Mesendoderm (in vitro differentiated cells): ENCODE measurements around the gene C2orf68.

Experiments
- DNase-seq: peaks from one replicate; pipeline ENCODE4 v3.0.0; 2013
- H2AK5ac ChIP-seq: 2 replicates; pipeline ENCODE4 v1.6.1; 2013; ENCODE audit warnings: low read length, inconsistent platforms
- H2BK120ac ChIP-seq: 2 replicates; pipeline ENCODE4 v1.6.1; 2013; ENCODE audit warnings: low read depth, mild to moderate bottlenecking, low read length, moderate library complexity, mixed read lengths
- H2BK15ac ChIP-seq: replicated peaks from 2 replicates; pipeline ENCODE4 v1.6.1; 2013; ENCODE audit warnings: low read depth, mild to moderate bottlenecking, moderate library complexity
- H2BK5ac ChIP-seq: 2 replicates; pipeline ENCODE4 v1.6.1; 2013; ENCODE audit warnings: low read length, inconsistent platforms
- H3K18ac ChIP-seq: 2 replicates; pipeline ENCODE4 v1.6.1; 2013; ENCODE audit warnings: mild to moderate bottlenecking, low read length, mixed read lengths
- H3K23ac ChIP-seq: one replicate; pipeline ENCODE4 v1.6.1; 2013; ENCODE audit warnings: low read length
- H3K27ac ChIP-seq: 2 replicates; pipeline ENCODE4 v1.5.1; 2013; ENCODE audit warnings: low read depth, mild to moderate bottlenecking, inconsistent platforms, low read length, moderate library complexity
- H3K27me3 ChIP-seq: 2 replicates; pipeline ENCODE4 v1.6.1; 2013; ENCODE audit warnings: low read length, control low read depth, mild to moderate bottlenecking, inconsistent platforms; ENCODE audit not compliant: insufficient read depth, poor library complexity
- H3K36me3 ChIP-seq: 2 replicates; pipeline ENCODE4 v1.6.1; 2013; ENCODE audit warnings: low read length, inconsistent platforms; ENCODE audit not compliant: control insufficient read depth, insufficient read depth
- H3K4ac ChIP-seq: one replicate; pipeline ENCODE4 v1.6.1; 2013; ENCODE audit warnings: low read depth, mild to moderate bottlenecking, low read length, moderate library complexity
- H3K4me1 ChIP-seq: 2 replicates; pipeline ENCODE4 v1.6.1; 2013; ENCODE audit warnings: low read depth, low read length, inconsistent platforms; ENCODE audit not compliant: control insufficient read depth
- H3K4me2 ChIP-seq: 2 replicates; pipeline ENCODE4 v1.6.1; 2013; ENCODE audit warnings: low read length
- H3K4me3 ChIP-seq: 2 replicates; pipeline ENCODE4 v1.5.1; 2013; ENCODE audit warnings: mild to moderate bottlenecking, low read length
- H3K56ac ChIP-seq: one replicate; pipeline ENCODE4 v1.6.1; 2013; ENCODE audit warnings: low read length
- H3K79me1 ChIP-seq: 2 replicates; pipeline ENCODE4 v1.6.1; 2013; ENCODE audit warnings: low read length, inconsistent platforms
- H3K79me2 ChIP-seq: 2 replicates; pipeline ENCODE4 v1.6.1; 2013; ENCODE audit warnings: mild to moderate bottlenecking, low read length; ENCODE audit not compliant: control insufficient read depth, insufficient read depth
- H3K9ac ChIP-seq: 2 replicates; pipeline ENCODE4 v1.6.1; 2013; ENCODE audit warnings: low read length, inconsistent platforms
- H4K5ac ChIP-seq: one replicate; pipeline ENCODE4 v1.6.1; 2013; ENCODE audit warnings: low read length
- H4K8ac ChIP-seq: one replicate; pipeline ENCODE4 v1.6.1; 2013; ENCODE audit warnings: low read depth, mild to moderate bottlenecking, control low read depth, low read length, moderate library complexity
- WGBS: extraction: QIAGEN DNeasy Blood & Tissue Kit; methylation state at CpG from one replicate; pipeline ENCODE4 v1.1.7; 2013; ENCODE audit warnings: low lambda C conversion rate, missing lambda C conversion rate; ENCODE audit not compliant: insufficient coverage; ENCODE audit errors: extremely low coverage; 5-methylcytosine and 5-hydroxymethylcytosine counted together

C2orf68 gene

DNA sequence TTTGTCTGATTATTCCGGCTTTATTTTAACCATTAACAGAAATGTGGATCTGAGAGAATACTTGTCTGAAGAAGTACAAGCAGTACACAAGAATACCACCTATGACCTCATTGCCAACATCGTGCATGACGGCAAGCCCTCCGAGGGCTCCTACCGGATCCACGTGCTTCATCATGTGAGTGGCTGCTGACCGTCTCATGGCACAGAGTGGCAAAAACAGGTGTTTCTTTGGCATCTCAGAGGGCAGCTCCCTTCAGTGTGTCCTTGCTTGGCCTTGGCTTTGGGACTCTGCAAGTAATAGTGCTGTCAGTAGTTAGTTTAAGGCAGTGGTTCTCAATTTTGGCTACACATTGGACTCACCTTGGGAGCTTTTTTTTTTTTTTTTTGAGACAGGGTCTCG, 33.0 kb upstream of the C2orf68 start:
- no peak overlapping the region for H3K56ac ChIP-seq
- H3K4me3 ChIP-seq: no peak overlapping the region
- H3K23ac ChIP-seq: no peak overlapping the region
- WGBS: no CpG with 5 or more reads among the region's 8 CpGs
- H3K79me2 ChIP-seq: no peaks in the 10 kb centered on the region
- H4K5ac ChIP-seq: no peak overlapping the region
- no peak overlapping the region for H3K4me2 ChIP-seq
- H3K27ac ChIP-seq: no peak overlapping the region
- H3K18ac ChIP-seq: no peak overlapping the region
- H3K36me3 ChIP-seq: peaks cover 32% of the 10 kb centered on the region
- no peak overlapping the region for H3K9ac ChIP-seq
- no peak overlapping the region for H2AK5ac ChIP-seq
- H2BK15ac ChIP-seq: no peak overlapping the region
- DNase-seq: no peak
- H4K8ac ChIP-seq: no peak overlapping the region
- no peak overlapping the region for H2BK5ac ChIP-seq
- no peak overlapping the region for H3K4ac ChIP-seq
- no peaks in the 10 kb centered on the region for H3K27me3 ChIP-seq
- no peaks in the 10 kb centered on the region for H3K79me1 ChIP-seq
- no peak overlapping the region for H2BK120ac ChIP-seq
- no peaks in the 10 kb centered on the region for H3K4me1 ChIP-seq

- Histone ChIP-seq H3K27ac (no peak overlapping the region), H3K9ac (no peak overlapping the region), H3K79me2 (no peaks in the 10 kb centered on the region), H3K4ac (no peak overlapping the region), H4K5ac (no peak overlapping the region), H3K23ac (no peak overlapping the region), H2AK5ac (no peak overlapping the region), H3K27me3 (no peaks in the 10 kb centered on the region), H3K79me1 (no peaks in the 10 kb centered on the region), H3K4me3 (no peak overlapping the region), H3K4me2 (no peak overlapping the region), H2BK5ac (no peak overlapping the region), H3K56ac (no peak overlapping the region), H3K4me1 (no peaks in the 10 kb centered on the region), H4K8ac (no peak overlapping the region), H2BK120ac (no peak overlapping the region), H3K36me3 (peaks cover 28% of the 10 kb centered on the region), H3K18ac (no peak overlapping the region), H2BK15ac (no peak overlapping the region)
- no peak for DNase-seq
- WGBS: no CpG with 5 or more reads among the region's 3 CpGs
Observed at GRCh38 chr2:85642725-85643124, 30.9 kb upstream of the C2orf68 start.

DNA sequence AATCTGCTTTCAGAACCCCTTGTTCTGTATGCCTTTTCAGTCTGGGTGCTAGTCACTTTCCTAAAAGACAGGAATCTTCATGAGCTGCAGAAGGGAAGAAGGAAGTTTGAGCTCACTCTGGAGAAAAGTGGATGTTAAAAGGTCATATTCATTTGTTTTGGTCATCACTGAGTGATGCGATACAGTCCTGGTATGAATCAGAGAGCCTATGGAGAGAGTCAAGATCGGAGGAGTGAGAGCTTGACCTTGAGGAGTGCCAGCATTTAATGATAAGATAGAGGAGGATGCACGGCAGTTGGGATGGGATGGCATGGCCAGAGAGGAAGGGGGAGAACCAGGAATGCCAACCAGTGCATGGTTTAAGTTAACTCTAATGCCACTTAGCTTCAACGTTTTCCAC, 23.8 kb upstream of the C2orf68 start:
- no peak overlapping the region for H2BK120ac ChIP-seq
- no peak overlapping the region for H3K4ac ChIP-seq
- H3K79me2 ChIP-seq: no peaks in the 10 kb centered on the region
- H4K5ac ChIP-seq: no peak overlapping the region
- H2BK15ac ChIP-seq: no peak overlapping the region
- no CpG with 5 or more reads among the region's 4 CpGs for WGBS
- H3K56ac ChIP-seq: no peak overlapping the region
- no peaks in the 10 kb centered on the region for H3K27me3 ChIP-seq
- H3K9ac ChIP-seq: no peak overlapping the region
- H3K18ac ChIP-seq: no peak overlapping the region
- no peak for DNase-seq
- peaks cover 23% of the 10 kb centered on the region for H3K36me3 ChIP-seq
- H3K4me3 ChIP-seq: no peak overlapping the region
- no peak overlapping the region for H3K4me2 ChIP-seq
- H3K23ac ChIP-seq: no peak overlapping the region
- no peak overlapping the region for H2AK5ac ChIP-seq
- no peak overlapping the region for H3K27ac ChIP-seq
- H4K8ac ChIP-seq: no peak overlapping the region
- no peak overlapping the region for H2BK5ac ChIP-seq
- H3K79me1 ChIP-seq: no peaks in the 10 kb centered on the region
- no peaks in the 10 kb centered on the region for H3K4me1 ChIP-seq

DNA sequence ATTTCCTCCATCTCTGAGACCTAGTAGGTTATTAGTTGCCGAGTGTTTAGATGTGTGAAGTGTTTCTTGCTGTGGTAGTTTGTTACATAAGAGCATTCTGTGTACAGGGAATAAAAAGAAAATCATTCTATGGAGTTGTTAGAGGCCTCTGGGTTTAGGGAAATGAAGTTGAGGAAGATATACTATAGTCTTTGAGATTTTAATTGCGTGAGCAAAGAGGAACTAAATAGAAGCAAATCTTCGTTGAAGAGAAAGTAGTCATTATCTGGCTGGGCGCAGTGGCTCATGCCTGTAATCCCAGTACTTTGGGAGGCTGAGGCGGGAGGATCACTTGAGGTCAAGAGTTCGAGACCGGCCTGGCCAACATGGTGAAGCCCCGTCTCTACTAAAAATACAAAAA, 23.1 kb upstream of the C2orf68 start:
- H3K79me2 ChIP-seq: no peaks in the 10 kb centered on the region
- no peak overlapping the region for H4K8ac ChIP-seq
- no peak overlapping the region for H2BK15ac ChIP-seq
- no peak overlapping the region for H2BK5ac ChIP-seq
- H3K56ac ChIP-seq: no peak overlapping the region
- no peaks in the 10 kb centered on the region for H3K4me1 ChIP-seq
- H3K23ac ChIP-seq: no peak overlapping the region
- no peak overlapping the region for H4K5ac ChIP-seq
- no peak overlapping the region for H2AK5ac ChIP-seq
- H3K27ac ChIP-seq: no peak overlapping the region
- no peak overlapping the region for H3K9ac ChIP-seq
- no peak overlapping the region for H2BK120ac ChIP-seq
- no peak overlapping the region for H3K4me3 ChIP-seq
- H3K79me1 ChIP-seq: no peaks in the 10 kb centered on the region
- no peak overlapping the region for H3K18ac ChIP-seq
- H3K27me3 ChIP-seq: no peaks in the 10 kb centered on the region
- DNase-seq: no peak
- H3K4ac ChIP-seq: no peak overlapping the region
- peaks cover 26% of the 10 kb centered on the region for H3K36me3 ChIP-seq
- WGBS: no CpG with 5 or more reads among the region's 8 CpGs
- H3K4me2 ChIP-seq: no peak overlapping the region

DNA sequence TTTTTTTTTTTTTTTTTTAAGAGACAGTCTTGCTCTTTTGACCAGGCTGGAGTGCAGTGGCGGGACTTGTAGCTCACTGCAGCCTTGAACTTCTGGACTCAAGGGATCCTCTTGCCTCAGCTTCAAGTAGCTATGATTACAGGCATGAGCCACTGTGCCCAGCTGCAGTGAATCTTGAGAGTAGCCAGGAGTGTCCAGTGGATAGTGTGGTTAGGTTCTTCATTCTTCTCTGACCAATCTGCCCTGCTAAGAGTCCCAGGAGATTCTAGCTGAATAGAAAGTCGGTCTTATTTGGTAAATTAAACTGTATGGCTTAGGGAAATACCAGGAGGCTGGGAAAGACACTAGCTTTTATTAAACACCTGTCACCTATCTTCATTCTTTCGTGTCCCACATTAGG, 19.4 kb upstream of the C2orf68 start:
- H3K56ac ChIP-seq: no peak overlapping the region
- DNase-seq: no peak
- H4K5ac ChIP-seq: no peak overlapping the region
- no peaks in the 10 kb centered on the region for H3K4me1 ChIP-seq
- no CpG with 5 or more reads among the region's 3 CpGs for WGBS
- H3K4ac ChIP-seq: no peak overlapping the region
- H3K79me1 ChIP-seq: no peaks in the 10 kb centered on the region
- no peak overlapping the region for H3K4me2 ChIP-seq
- H3K4me3 ChIP-seq: no peak overlapping the region
- no peak overlapping the region for H3K23ac ChIP-seq
- no peak overlapping the region for H2BK15ac ChIP-seq
- H3K18ac ChIP-seq: no peak overlapping the region
- H2AK5ac ChIP-seq: no peak overlapping the region
- H3K27ac ChIP-seq: no peak overlapping the region
- H3K27me3 ChIP-seq: no peaks in the 10 kb centered on the region
- H2BK120ac ChIP-seq: no peak overlapping the region
- H2BK5ac ChIP-seq: no peak overlapping the region
- no peaks in the 10 kb centered on the region for H3K79me2 ChIP-seq
- peaks cover 18% of the 10 kb centered on the region for H3K36me3 ChIP-seq
- no peak overlapping the region for H4K8ac ChIP-seq
- H3K9ac ChIP-seq: no peak overlapping the region

- H3K4ac ChIP-seq: no peak overlapping the region
- H3K36me3 ChIP-seq: peaks cover 27% of the 10 kb centered on the region
- H2BK5ac ChIP-seq: no peak overlapping the region
- H3K4me3 ChIP-seq: no peak overlapping the region
- no peaks in the 10 kb centered on the region for H3K79me2 ChIP-seq
- DNase-seq: no peak
- H3K56ac ChIP-seq: no peak overlapping the region
- no peaks in the 10 kb centered on the region for H3K4me1 ChIP-seq
- no peak overlapping the region for H4K8ac ChIP-seq
- H2BK120ac ChIP-seq: no peak overlapping the region
- H4K5ac ChIP-seq: no peak overlapping the region
- H3K27me3 ChIP-seq: no peaks in the 10 kb centered on the region
- no peak overlapping the region for H3K4me2 ChIP-seq
- H2BK15ac ChIP-seq: no peak overlapping the region
- H3K18ac ChIP-seq: no peak overlapping the region
- H3K27ac ChIP-seq: no peak overlapping the region
- H3K23ac ChIP-seq: no peak overlapping the region
- no peak overlapping the region for H2AK5ac ChIP-seq
- WGBS: no CpG with 5 or more reads among the region's 2 CpGs
- H3K79me1 ChIP-seq: no peaks in the 10 kb centered on the region
- no peak overlapping the region for H3K9ac ChIP-seq
Observed at GRCh38 chr2:85628658-85629057, 16.8 kb upstream of the C2orf68 start.
